ENCODE data around the gene EARS2.
A peak's percentile ranks its signal among the peaks of the same experiment; 100 is the strongest.

DNA sequence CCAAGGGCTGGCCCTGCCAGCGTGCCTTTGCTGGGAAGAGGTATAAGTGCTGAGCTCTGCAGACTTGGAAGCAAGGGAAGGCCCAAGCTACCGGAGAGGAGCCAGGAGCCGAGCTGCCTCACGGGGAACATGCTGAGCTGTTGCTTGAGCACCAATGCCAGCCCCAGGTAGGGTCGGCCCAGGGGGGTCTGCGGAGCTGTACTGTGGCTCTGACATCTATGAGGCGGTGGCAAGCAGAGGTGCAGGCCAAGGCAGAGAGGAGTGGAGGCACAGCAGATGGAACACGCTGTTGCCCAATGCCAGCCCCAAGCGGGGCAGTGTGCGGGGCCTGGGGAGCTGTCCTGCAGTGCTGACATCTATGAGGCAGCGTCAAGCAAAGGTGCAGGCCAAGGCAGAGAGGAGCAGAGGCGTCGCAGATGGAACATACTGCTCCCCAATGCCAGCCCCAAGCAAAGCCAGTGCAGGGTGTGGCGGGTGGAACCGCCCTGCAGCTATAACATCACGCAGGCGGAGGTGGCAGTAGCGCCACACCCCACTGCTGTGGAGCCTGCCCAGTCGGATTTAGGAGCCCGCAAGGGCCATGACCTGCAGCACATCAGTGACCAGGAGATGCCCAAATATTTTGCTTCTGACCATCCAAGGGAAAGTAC is 56.8 kb downstream of the EARS2 start:
- TF ChIP-seq POLR2A (IDR thresholded peaks at IDR 0.05), result peak in 1 of 4 donors; percentile 29
- no peak for TF ChIP-seq CTCF (IDR thresholded peaks at IDR 0.05)
